Tibial artery (tissue), 4 donors: ENCODE measurements around the gene ZNF619.

Source experiments
- DNase-seq, 2 donors: peaks; one replicate each; pipeline ENCODE4 v3.0.0-alpha.2; 2019
- H3K27ac ChIP-seq, 2 donors: fragments of 200-600 bp; sonication (generic) in 1 of 2; 1 replicate in 1 of 2; 2 replicates in 1 of 2; pipeline ENCODE4 v1.5.1; 2018 to 2019; ENCODE audit warnings: mild to moderate bottlenecking in 1 of 2
- H3K27me3 ChIP-seq, 2 donors: fragments of 200-600 bp; sonication (generic) in 1 of 2; one replicate each; pipeline versions ENCODE4 v1.5.1 to v1.6.0; 2016 to 2019
- H3K36me3 ChIP-seq, 3 donors: fragments of 200-600 bp; sonication (generic) in 2 of 3; one replicate each; pipeline ENCODE4 v1.5.1; 2016 to 2019; ENCODE audit warnings: mild to moderate bottlenecking in 2 of 3
- H3K4me1 ChIP-seq, 4 donors: fragments of 200-600 bp; sonication (generic) in 2 of 4; 1 replicate in 3 of 4; 2 replicates in 1 of 4; pipeline ENCODE4 v1.5.1; 2016 to 2019
- H3K4me3 ChIP-seq, 2 donors: fragments of 200-600 bp; sonication (generic) in 1 of 2; 1 replicate in 1 of 2; 2 replicates in 1 of 2; pipeline ENCODE4 v1.5.1; 2018 to 2019; ENCODE audit warnings: mild to moderate bottlenecking in 2 of 2
- H3K9me3 ChIP-seq, 3 donors: fragments of 200-600 bp; sonication (generic) in 1 of 3; one replicate each; pipeline ENCODE4 v1.5.1; 2016 to 2019
- intact Hi-C: fragments of 100-400 bp; cut with DNase I; formaldehyde crosslinking; loops from one replicate; pipeline ENCODE4 v1.15.0; 2023; ENCODE audit warnings: low total_unique reads
- TF ChIP-seq, protein P1 (sequence below), 2 experiments: fragments of 200-600 bp in 1 of 2; fragments of 450-650 bp in 1 of 2; IDR thresholded peaks; one replicate each; pipeline ENCODE4 v1.5.1; 2017 to 2019; ENCODE audit warnings: antibody characterized with exemption in 2 of 2, mild to moderate bottlenecking in 1 of 2, moderate library complexity in 1 of 2

The ZNF619 gene

DNA sequence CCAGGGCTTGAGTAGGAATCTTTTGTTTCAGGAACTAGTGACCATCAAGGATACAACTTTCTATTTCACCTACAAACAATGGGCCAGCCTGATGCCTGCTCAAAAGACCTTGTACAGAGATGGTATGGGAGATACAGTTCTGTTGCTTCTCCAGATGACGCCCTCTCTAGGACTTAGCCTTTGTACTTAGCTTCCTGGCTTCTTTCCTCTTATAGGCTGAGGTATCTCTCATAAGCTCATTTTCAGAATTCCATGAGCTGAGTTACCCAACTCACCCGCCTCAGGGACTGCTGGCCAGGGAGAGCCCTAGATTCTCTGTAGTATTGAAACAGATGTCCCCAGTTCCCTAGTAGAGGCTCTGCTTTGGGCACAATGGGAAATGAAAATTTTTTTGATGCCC is 20.4 kb downstream of the ZNF619 start:
- Histone ChIP-seq H3K4me3 (no peak overlapping the region), H3K36me3 (no peaks in the 10 kb centered on the region), H3K27me3 (no peaks in the 10 kb centered on the region), H3K27ac (no peak overlapping the region), H3K9me3 (no peaks in the 10 kb centered on the region), H3K4me1 (no peaks in the 10 kb centered on the region)
- TF ChIP-seq, protein P1, sequence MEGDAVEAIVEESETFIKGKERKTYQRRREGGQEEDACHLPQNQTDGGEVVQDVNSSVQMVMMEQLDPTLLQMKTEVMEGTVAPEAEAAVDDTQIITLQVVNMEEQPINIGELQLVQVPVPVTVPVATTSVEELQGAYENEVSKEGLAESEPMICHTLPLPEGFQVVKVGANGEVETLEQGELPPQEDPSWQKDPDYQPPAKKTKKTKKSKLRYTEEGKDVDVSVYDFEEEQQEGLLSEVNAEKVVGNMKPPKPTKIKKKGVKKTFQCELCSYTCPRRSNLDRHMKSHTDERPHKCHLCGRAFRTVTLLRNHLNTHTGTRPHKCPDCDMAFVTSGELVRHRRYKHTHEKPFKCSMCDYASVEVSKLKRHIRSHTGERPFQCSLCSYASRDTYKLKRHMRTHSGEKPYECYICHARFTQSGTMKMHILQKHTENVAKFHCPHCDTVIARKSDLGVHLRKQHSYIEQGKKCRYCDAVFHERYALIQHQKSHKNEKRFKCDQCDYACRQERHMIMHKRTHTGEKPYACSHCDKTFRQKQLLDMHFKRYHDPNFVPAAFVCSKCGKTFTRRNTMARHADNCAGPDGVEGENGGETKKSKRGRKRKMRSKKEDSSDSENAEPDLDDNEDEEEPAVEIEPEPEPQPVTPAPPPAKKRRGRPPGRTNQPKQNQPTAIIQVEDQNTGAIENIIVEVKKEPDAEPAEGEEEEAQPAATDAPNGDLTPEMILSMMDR (IDR thresholded peaks at IDR 0.05), result no peak
- no peak for DNase-seq
- intact Hi-C loops, result no loop called here

DNA sequence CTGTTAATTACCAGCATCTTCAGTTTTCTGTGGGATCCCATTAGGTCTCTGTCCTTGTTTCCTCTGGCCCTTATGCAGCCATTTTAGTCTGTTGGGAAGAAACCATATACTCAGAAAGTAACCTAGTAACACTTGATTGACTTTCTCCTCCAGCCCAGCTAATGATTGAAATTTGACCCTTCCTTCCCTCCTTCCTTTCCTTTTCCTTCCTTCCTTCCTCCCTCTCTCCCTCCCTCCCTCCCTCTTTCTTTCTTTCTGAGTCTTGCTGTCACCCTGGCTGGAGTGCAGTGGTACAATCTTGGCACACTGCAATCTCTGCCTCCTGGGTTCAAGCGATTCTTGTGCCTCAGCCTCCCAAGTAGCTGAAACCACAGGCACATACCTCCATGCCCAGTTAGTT is 23.0 kb downstream of the ZNF619 start:
- intact Hi-C loops, result no loop called here
- no peak for DNase-seq
- Histone ChIP-seq H3K27ac (no peak overlapping the region), H3K4me1 (peaks cover 0 to 11% (median 5%) of the 10 kb centered on the region in 4 donors), H3K36me3 (no peaks in the 10 kb centered on the region), H3K27me3 (no peaks in the 10 kb centered on the region), H3K9me3 (no peaks in the 10 kb centered on the region), H3K4me3 (no peak overlapping the region)
- TF ChIP-seq, protein P1 (IDR thresholded peaks at IDR 0.05), result no peak

DNA sequence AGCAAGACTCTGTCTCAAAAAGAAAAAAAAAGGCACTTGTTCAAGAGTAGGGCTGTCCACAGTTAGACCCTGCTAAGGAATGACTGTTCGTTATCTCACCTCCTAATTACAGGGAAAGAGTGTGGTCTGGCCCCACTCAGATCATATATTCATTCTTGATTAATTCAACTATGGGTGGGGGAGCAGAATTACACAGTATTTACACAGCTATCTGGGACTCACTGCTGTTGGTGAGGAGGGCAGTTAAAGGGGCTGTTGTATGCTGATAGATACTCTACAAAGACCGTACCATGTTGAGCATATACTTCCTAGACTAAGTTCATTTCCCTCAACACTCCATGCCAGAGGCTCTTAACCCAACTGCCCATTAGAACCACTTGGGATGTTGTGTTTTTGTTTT is 25.1 kb downstream of the ZNF619 start:
- no peak for DNase-seq
- intact Hi-C loops, result no loop called here
- Histone ChIP-seq H3K27ac (no peak overlapping the region), H3K27me3 (no peaks in the 10 kb centered on the region), H3K36me3 (no peaks in the 10 kb centered on the region), H3K4me3 (no peak overlapping the region), H3K9me3 (no peaks in the 10 kb centered on the region), H3K4me1 (peaks cover 0 to 23% (median 12%) of the 10 kb centered on the region in 4 donors)
- TF ChIP-seq, protein P1 (IDR thresholded peaks at IDR 0.05), result no peak

DNA sequence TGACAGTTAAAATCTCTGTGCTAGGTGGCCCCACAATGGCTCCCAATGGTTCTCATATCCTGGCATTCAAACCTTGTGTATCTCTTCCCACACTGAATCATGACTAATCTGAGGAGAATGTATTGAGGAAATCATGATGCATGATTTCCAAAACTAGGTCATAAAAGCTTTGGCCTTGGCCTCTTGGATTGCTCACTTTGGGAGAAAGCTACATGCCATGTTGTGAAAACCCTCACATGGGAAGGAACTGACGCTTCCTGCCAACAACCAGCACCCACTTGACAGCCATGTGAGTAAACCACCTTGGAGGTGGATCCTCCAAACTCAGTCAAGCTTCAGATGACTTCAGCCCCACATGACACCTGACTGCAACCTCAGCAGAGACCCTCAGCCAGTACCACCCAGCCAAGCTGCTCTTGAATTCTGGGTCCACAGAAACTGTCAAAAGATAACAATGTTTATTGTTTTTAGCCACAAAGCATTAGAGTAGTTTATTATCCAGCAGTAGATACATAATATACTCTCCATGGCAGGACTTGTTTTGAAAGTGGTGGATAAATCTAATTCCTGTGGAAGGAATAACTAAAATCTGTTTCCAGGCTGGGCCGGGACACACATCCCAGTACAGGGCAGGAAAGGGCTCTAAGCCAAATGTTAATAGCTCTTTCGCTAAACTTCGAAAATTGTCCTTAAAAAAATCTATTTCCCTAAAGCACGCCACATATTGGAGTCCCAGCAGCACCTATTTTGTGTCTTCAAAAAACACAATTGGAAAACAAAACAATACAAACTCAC is 27.9 kb downstream of the ZNF619 start:
- Histone ChIP-seq H3K4me1 (peaks cover 0 to 23% (median 12%) of the 10 kb centered on the region in 4 donors), H3K4me3 (peak overlapping the region; percentile 61), H3K9me3 (no peaks in the 10 kb centered on the region), H3K27me3 (no peaks in the 10 kb centered on the region), H3K27ac (peak overlapping the region; percentile 86 to 88), H3K36me3 (peaks cover 3 to 15% (median 3%) of the 10 kb centered on the region in 3 donors)
- DNase-seq, result peak; percentile 67 to 80
- TF ChIP-seq, protein P1 (IDR thresholded peaks at IDR 0.05), result no peak
- intact Hi-C loops, result no loop called here

DNA sequence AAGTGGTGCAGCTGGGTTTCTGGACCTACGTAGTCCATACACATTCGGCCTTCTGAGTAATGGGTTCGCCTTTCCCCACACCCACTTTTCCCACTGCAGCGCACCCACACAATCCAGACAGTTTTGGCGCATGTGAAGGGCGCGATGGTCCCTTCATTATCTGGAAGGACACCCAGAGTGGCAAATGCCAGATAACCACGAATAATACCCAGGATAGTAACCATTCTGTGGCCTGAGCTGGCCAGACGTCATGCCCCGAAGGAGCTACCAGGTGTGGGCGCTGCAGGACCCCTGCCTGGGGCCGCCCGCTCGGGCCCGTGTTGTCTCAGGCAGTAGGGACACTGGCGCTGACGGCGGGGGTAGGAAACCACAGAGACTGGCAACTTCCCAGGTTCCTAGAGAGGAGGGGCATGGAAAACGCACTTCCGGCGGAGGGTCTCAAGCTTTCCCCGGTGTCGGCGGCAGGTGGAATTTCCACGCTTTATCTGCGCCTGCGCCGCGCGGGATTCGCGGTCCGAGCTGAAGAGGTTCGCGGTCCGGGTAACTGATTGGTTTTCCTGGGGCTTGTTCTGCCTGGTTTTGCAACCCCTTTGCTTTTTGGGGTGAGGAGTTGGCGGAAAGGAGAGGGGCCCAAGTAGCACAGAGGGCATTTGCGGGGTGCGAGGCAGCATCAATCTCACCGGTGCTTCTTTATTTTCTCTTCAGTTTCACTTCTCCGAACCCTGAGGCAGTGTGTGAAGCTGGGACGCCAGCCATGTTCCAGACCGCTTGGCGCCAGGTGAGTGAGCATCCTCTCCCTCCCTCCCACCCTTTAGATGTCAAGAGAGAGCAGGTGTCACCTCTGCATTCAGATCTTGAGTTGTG is 28.9 kb downstream of the ZNF619 start, which contains the start of gene ZNF620:
TSS of gene ZNF620 (plus strand) at position 441 of the 864 bp plus-strand sequence. CDS start at position 755, 314 bp downstream.
- no peaks in the 10 kb centered on the region for H3K27me3 ChIP-seq
- intact Hi-C loops, result no loop called here
- H3K4me1 ChIP-seq, result peaks cover 0 to 23% (median 12%) of the 10 kb centered on the region in 4 donors
- TF ChIP-seq, protein P1 (IDR thresholded peaks at IDR 0.05), result no peak
- peak within 1 kb of the TSS; percentile 61 for H3K4me3 ChIP-seq
- no peaks in the 10 kb centered on the region for H3K9me3 ChIP-seq
- peak within 1 kb of the TSS; percentile 86 to 88 for H3K27ac ChIP-seq
- DNase-seq, result peak; percentile 73 to 90
- H3K36me3 ChIP-seq, result peaks cover 10 to 25% (median 13%) of the 10 kb centered on the region in 3 donors
